ENCODE measurements around the gene NELFB.

NELFB gene

GRCh38 chr9:137315581-137316011 is 60.5 kb downstream of the NELFB start:
- no peak for DNase-seq

- DNase-seq: no peak
These were observed 61.2 kb downstream of the NELFB start for GRCh38 chr9:137316012-137316981.

- no peak for DNase-seq
These were observed 62.0 kb downstream of the NELFB start for GRCh38 chr9:137317021-137317717.

GRCh38 chr9:137317718-137318511 is 62.8 kb downstream of the NELFB start:
- no peak for DNase-seq

GRCh38 chr9:137318602-137319001 is 63.5 kb downstream of the NELFB start:
- DNase-seq: no peak

GRCh38 chr9:137319011-137319738 is 64.0 kb downstream of the NELFB start:
- DNase-seq: no peak

GRCh38 chr9:137319739-137320551 is 64.8 kb downstream of the NELFB start:
- no peak for DNase-seq

GRCh38 chr9:137320555-137321384 is 65.6 kb downstream of the NELFB start:
- no peak for DNase-seq

- DNase-seq: no peak
These were observed 66.7 kb downstream of the NELFB start for GRCh38 chr9:137321726-137322361.
